Pancreas (tissue), 10 donors: ENCODE data around the gene CDAN1. TPM values are rescaled to one million over a fixed set of nuclear protein-coding genes. Genes with fewer than 3 reads are reported as not detected.
A peak's percentile ranks its signal among the peaks of the same experiment; 100 is the strongest.

Experiments
- ATAC-seq, 4 donors: fragments of 200-7000 bp; cut with Tn5 transposase; one replicate each; pipeline versions ENCODE4 v1.8.0 to v1.9.1; 2020; ENCODE audit warnings: mild to moderate bottlenecking in 4 of 4, moderate library complexity in 4 of 4
- DNase-seq, 6 donors: peaks; one replicate each; pipeline ENCODE4 v3.0.0-alpha.2; 2020
- FAIRE-seq: peaks from 2 replicates; lab custom pipeline; 2012; peaks lifted over from hg19 to GRCh38; lab: Jason Lieb, UNC
- H3K27ac ChIP-seq, 4 donors: fragments of 200-600 bp; sonication (generic); 1 replicate in 3 of 4; 2 replicates in 1 of 4; pipeline versions ENCODE4 v1.5.0 to v1.8.0; 2020
- H3K27me3 ChIP-seq, 4 donors: fragments of 200-600 bp; one replicate each; pipeline ENCODE4 v1.8.0; 2021
- H3K36me3 ChIP-seq, 3 donors: fragments of 200-600 bp; sonication (generic) in 1 of 3; one replicate each; pipeline versions ENCODE4 v1.5.0 to v1.8.0; 2020 to 2021
- H3K4me1 ChIP-seq, 3 donors: fragments of 200-600 bp; one replicate each; pipeline ENCODE4 v1.8.0; 2021
- H3K4me3 ChIP-seq, 4 donors: fragments of 200-600 bp; sonication (generic) in 2 of 4; one replicate each; pipeline versions ENCODE4 v1.5.0 to v1.8.0; 2020 to 2021
- H3K9me3 ChIP-seq, 4 donors: fragments of 200-600 bp; one replicate each; pipeline ENCODE4 v1.8.0; 2021
- WGBS, 2 donors: extraction: QIAGEN DNeasy Blood & Tissue Kit; methylation state at CpG; one replicate each; pipeline ENCODE4 v1.1.7; 2013; 5-methylcytosine and 5-hydroxymethylcytosine counted together
- intact Hi-C, 3 donors: fragments of 100-400 bp; cut with DNase I; formaldehyde crosslinking; loops; one replicate each; pipeline versions ENCODE4 v1.11.1 to v1.14.2; 2022
- polyA plus RNA-seq, 2 donors: library from polyadenylated mRNA; stranded (reverse); fragments of 200-250 nt; gene quantifications; one replicate each; pipeline ENCODE4 v1.2.3, GENCODE V29; 2013
- total RNA-seq, 6 donors: library from RNA; stranded (reverse); fragmentation: NEBNext Ultra II Directional in 4 of 6; extraction: Animal tissue kit (Norgen Biotek cat#: 25700) in 4 of 6; gene quantifications; one replicate each; pipeline versions ENCODE4 v1.2.1 to v1.2.4, GENCODE V29; 2021 to 2023
- TF ChIP-seq, protein P1 (sequence below), 4 donors: fragments of 200-600 bp; sonication (generic) in 3 of 4; IDR thresholded peaks; one replicate each; pipeline versions ENCODE4 v1.5.0 to v1.8.0; 2021; ENCODE audit warnings: antibody characterized with exemption in 4 of 4
- donor health status: healthy with polysubstance abuse.
- donor health status: DM: no; HTN: no; CAD: no; lungs with moderate emphysema.
- donor health status: DM: no; HTN: no; CAD: no.
- donor health status: control.
- donor health status: control.
- donor health status: Bipolar disorder and iron deficiency.
- donor health status: DM: yes; HTN: yes; CAD: no.
- donor health status: DM: no; HTN: no; CAD: no.
- donor health status: DM: no; HTN: no; CAD: no.
- donor health status: DM: yes; HTN: yes; CAD: no.

CDAN1 gene
- total and polyA plus RNA-seq, 8 donors = 5.8 to 20.0 (median 9.3) TPM

DNA sequence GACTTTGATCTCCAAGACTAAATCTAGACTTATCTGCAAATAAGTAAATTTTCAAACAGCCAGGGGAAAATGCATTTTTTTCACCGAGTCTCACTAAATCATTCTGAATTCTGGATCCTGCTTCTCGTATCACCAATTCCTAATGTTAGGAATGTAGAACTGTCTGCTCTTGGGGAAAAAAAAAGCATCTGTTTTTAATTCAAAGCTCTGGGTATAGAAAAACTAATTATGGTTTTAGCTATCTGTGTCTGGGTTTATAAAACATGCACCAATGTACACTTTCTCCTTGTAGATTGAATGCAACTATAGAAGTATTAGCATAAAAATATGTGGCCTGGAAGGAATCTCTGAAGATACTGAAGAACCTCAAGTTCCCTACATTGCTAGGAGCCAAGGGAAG lies 4.8 kb upstream of the CDAN1 start:
- ATAC-seq (no peak), DNase-seq (no peak), FAIRE-seq (no peak)
- H3K27me3 ChIP-seq = no peaks in the 10 kb centered on the region
- no peak overlapping the region for H3K27ac ChIP-seq
- H3K36me3 ChIP-seq = no peaks in the 10 kb centered on the region
- H3K4me1 ChIP-seq = peaks cover 0 to 7% (median 5%) of the 10 kb centered on the region in 3 donors
- no peak overlapping the region for H3K4me3 ChIP-seq
- H3K9me3 ChIP-seq = no peaks in the 10 kb centered on the region
- intact Hi-C loops = no loop called here
- WGBS, 2 donors = 90 to 91% methylated on average over 2 of the region's 2 CpGs
- TF ChIP-seq, protein P1, sequence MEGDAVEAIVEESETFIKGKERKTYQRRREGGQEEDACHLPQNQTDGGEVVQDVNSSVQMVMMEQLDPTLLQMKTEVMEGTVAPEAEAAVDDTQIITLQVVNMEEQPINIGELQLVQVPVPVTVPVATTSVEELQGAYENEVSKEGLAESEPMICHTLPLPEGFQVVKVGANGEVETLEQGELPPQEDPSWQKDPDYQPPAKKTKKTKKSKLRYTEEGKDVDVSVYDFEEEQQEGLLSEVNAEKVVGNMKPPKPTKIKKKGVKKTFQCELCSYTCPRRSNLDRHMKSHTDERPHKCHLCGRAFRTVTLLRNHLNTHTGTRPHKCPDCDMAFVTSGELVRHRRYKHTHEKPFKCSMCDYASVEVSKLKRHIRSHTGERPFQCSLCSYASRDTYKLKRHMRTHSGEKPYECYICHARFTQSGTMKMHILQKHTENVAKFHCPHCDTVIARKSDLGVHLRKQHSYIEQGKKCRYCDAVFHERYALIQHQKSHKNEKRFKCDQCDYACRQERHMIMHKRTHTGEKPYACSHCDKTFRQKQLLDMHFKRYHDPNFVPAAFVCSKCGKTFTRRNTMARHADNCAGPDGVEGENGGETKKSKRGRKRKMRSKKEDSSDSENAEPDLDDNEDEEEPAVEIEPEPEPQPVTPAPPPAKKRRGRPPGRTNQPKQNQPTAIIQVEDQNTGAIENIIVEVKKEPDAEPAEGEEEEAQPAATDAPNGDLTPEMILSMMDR (IDR thresholded peaks at IDR 0.05) = no peak

DNA sequence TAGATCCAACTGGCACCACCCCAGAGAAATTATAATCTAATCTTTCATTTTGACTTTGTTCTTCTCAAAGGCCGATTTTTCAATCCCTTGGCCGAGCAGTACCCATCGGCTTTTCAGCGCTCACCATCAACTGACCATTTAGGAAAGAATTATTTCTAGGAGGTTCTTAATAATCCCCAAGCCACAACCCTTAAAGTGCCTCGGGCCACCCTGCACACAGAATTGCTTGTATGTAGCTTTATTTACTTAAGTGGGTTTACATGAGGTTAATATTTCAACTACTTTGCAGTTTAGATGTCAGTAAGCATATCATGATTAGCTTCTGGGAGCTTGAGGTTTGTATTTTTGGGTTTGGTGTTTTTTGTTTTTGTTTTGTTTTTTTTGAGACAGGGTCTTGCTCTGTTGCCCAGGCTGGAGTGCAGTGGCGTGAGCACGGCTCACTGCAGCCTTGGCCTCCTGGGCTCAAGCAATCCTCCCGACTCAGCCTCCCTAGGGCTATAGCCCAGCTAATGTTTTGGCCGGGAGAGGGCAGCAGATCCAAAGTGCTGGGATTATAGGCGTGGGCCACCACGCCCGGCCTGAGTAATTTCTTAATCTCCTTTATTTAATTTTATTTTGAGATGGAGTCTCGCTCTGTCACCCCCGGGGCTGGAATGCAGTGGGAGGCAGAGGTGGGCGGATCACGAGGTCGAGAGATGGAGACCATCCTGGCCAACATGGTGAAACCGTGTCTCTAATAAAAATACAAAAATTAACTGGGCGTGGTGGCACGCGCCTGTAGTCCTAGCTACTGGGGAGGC lies 801 bp upstream of the CDAN1 start:
- H3K27ac ChIP-seq = peak overlapping the region; percentile 73 to 89 (median 86)
- H3K4me1 ChIP-seq = peaks cover 4 to 9% (median 7%) of the 10 kb centered on the region in 3 donors
- WGBS, 2 donors = 75 to 76% methylated on average over 21 of the region's 21 CpGs
- FAIRE-seq = no peak
- intact Hi-C loops = no loop called here
- H3K4me3 ChIP-seq = peak overlapping the region; percentile 89 to 97 (median 92)
- ATAC-seq = peak; percentile 4 to 29 (median 10)
- TF ChIP-seq, protein P1 (IDR thresholded peaks at IDR 0.05) = no peak
- no peaks in the 10 kb centered on the region for H3K27me3 ChIP-seq
- peaks cover 0 to 7% (median 0%) of the 10 kb centered on the region in 3 donors for H3K36me3 ChIP-seq
- DNase-seq = no peak
- no peaks in the 10 kb centered on the region for H3K9me3 ChIP-seq

DNA sequence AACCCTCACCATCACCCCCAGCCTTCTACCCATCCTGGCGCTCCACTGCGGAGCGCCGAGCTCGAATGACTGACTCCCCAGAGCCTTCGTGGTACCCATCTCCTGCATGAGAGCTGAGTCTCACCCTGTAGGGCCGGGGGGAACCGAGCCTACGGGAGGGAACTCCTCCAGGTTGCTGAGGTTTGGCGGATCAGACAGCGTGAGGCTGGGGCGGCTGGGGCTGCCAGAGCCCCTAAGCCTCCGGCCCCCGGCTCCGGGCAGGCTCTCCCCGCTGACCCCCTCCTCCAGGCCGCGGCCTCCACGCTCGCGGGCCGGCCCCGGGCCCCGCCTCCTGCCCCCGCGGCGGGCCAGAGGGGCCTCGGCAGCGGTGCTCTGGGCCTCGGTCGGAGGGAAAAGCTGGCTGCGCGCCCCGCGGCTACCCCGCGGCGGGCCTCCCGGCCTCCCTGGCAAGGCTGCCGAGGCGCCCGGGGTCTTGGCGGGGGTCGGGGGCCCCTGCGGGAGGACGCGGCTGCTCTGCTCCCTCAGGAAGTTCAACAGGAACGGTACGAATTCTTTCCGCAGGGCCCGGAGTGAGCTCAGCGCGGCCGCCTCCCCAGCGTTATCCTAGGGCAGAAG lies 643 bp downstream of the CDAN1 start:
- peak overlapping the region; percentile 73 to 89 (median 86) for H3K27ac ChIP-seq
- 1 to 2% methylated on average over 34 to 55 of the region's 55 CpGs for WGBS, 2 donors

DNA sequence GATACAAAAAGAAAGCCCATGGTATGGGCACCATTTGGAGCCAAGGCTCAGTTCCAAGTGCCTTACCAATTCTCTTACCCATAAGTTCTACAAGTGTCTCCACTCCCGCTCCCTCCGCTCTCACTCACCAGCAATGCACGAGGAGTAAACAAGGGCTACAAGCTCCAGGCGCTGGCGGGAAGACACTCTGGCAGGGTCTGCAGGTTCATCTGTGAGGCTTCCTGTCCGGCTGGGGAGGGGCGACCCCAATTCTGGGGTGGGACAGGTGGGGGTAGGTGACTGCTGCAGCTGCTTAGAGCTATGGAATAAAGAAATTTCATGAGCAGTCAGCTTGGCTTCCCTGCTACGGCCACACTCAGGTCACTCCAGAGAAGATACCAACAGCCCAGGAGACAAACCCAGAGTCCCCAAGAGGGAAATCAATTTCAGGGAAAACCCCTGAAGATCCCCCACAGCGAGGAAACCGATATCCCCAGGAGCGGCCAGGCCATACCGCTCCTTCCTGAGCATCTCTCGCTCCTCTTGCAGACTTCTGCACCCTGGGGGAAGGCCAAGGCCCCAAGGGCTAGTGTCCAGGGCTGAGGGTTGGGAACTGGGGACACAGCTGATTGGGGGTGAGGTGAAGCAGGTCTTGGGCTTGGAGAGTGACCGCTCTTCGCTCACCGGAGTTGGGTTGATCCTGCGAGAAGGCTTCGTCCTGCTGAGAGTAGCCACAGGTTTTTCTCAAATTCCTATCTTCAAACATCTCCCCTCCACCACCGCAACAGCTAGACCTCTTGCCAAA lies 1.4 kb downstream of the CDAN1 start:
- peaks cover 4 to 9% (median 7%) of the 10 kb centered on the region in 3 donors for H3K4me1 ChIP-seq
- no peak for FAIRE-seq
- intact Hi-C loops = no loop called here
- H3K36me3 ChIP-seq = peaks cover 0 to 22% (median 5%) of the 10 kb centered on the region in 3 donors
- ATAC-seq = no peak
- TF ChIP-seq, protein P1 (IDR thresholded peaks at IDR 0.05) = no peak
- WGBS, 2 donors = 89% methylated on average over 19 of the region's 19 CpGs
- no peaks in the 10 kb centered on the region for H3K9me3 ChIP-seq
- peak overlapping the region; percentile 89 to 97 (median 92) for H3K4me3 ChIP-seq
- no peaks in the 10 kb centered on the region for H3K27me3 ChIP-seq
- no peak for DNase-seq
- no peak overlapping the region for H3K27ac ChIP-seq

More for the DNA sequence above, 643 bp downstream of the CDAN1 start:
- intact Hi-C loops = no loop called here
- H3K36me3 ChIP-seq = peaks cover 0 to 16% (median 5%) of the 10 kb centered on the region in 3 donors
- no peaks in the 10 kb centered on the region for H3K27me3 ChIP-seq
- ATAC-seq = peak; percentile 17 to 46 (median 26)
- H3K9me3 ChIP-seq = no peaks in the 10 kb centered on the region
- TF ChIP-seq, protein P1 (IDR thresholded peaks at IDR 0.05) = no peak
- H3K4me1 ChIP-seq = peaks cover 4 to 9% (median 7%) of the 10 kb centered on the region in 3 donors
- peak overlapping the region; percentile 89 to 97 (median 92) for H3K4me3 ChIP-seq
- FAIRE-seq = no peak
- DNase-seq = peak in 2 of 6 donors; percentile 50 to 77
